SH-SY5Y (cell line): ENCODE data around the gene LRMDA.

Experiments
- GATA2 ChIP-seq: IDR thresholded peaks from 2 replicates; pipeline ENCODE4 v1.6.1; 2011; ENCODE audit warnings: mild to moderate bottlenecking, low read depth, low read length
- GATA3 ChIP-seq: IDR thresholded peaks from 2 replicates; pipeline ENCODE4 v1.6.1; 2011; ENCODE audit warnings: low read depth, mild to moderate bottlenecking, low read length, moderate library complexity

DNA sequence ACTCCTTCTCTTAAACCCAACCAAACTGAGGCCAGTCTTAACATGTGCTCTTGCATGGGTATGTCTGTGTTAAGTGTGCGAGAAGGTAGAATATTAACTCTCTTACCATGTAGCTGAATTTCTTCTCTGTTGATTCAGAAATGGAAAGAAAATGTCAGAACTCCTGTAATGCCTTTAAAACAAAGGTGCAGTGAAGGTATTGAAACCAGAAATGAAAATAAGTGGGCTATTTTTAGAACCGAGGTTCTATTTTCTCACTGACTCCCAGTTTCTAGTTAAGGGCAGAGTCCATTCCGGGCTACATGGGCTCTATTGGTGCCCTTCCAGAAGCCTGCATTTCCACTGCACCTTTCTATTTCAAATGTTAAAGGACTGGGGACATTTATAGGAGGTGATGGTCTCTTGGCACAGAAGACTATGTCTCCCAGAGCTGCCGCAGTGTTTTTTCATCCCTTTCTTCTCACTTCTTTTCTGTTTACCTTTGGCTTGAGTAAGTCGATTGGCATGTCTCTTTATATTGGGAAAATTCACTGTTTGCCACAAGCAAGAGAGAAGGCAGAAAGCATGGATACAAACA is 174.9 kb downstream of the LRMDA start:
- no peak for TF ChIP-seq GATA2
- no peak for TF ChIP-seq GATA3
